Large intestine (tissue), 3 donors: ENCODE measurements around the gene BCAS3. TPM values are rescaled to one million over a fixed set of nuclear protein-coding genes. Genes with fewer than 3 reads are reported as not detected.

Experiments
- DNase-seq, 2 donors: peaks; one replicate each; pipeline versions ENCODE4 v3.0.0 to v3.0.0-alpha.2; 2013
- H3K27ac ChIP-seq: one replicate; pipeline ENCODE4 v1.5.1; 2013; ENCODE audit warnings: low read length
- H3K27me3 ChIP-seq: 2 replicates; pipeline ENCODE4 v1.6.1; 2013; ENCODE audit warnings: low read length; ENCODE audit not compliant: control insufficient read depth, insufficient read depth
- H3K36me3 ChIP-seq: 2 replicates; pipeline ENCODE4 v1.6.1; 2013; ENCODE audit warnings: low read length; ENCODE audit not compliant: control insufficient read depth, insufficient read depth
- H3K4me1 ChIP-seq: one replicate; pipeline ENCODE4 v1.6.1; 2013; ENCODE audit warnings: low read length; ENCODE audit not compliant: control insufficient read depth, insufficient read depth
- H3K4me3 ChIP-seq: one replicate; pipeline ENCODE4 v1.5.1; 2013; ENCODE audit warnings: low read length
- H3K9me3 ChIP-seq: one replicate; pipeline ENCODE4 v1.6.1; 2013; ENCODE audit warnings: mild to moderate bottlenecking, low read depth, low read length, moderate library complexity; ENCODE audit not compliant: control insufficient read depth
- WGBS: methylation state at CpG from one replicate; pipeline ENCODE4 v1.1.5; 2013; ENCODE audit warnings: low lambda C conversion rate; ENCODE audit not compliant: insufficient coverage; 5-methylcytosine and 5-hydroxymethylcytosine counted together
- polyA plus RNA-seq: library from polyadenylated mRNA; unstranded; fragments of 120-200 nt; gene quantifications from one replicate; pipeline ENCODE4 v1.2.1, GENCODE V29; 2013

The BCAS3 gene
- polyA plus RNA-seq, 1 donor: 9.7 TPM

- H3K9me3 ChIP-seq: no peaks in the 10 kb centered on the region
- no peak for DNase-seq
- WGBS: no CpG with 5 or more reads among the region's 1 CpG
Measured at GRCh38 chr17:61070649-61071048, 393.0 kb downstream of the BCAS3 start.

GRCh38 chr17:61072648-61073047, 395.0 kb downstream of the BCAS3 start:
- H3K4me3 ChIP-seq: no peak overlapping the region
- DNase-seq: no peak
- no peaks in the 10 kb centered on the region for H3K9me3 ChIP-seq
- no peaks in the 10 kb centered on the region for H3K36me3 ChIP-seq
- H3K4me1 ChIP-seq: no peaks in the 10 kb centered on the region
- WGBS: 86% methylated on average over 1 of the region's 1 CpG
- H3K27me3 ChIP-seq: no peaks in the 10 kb centered on the region
- H3K27ac ChIP-seq: no peak overlapping the region

More at GRCh38 chr17:61070649-61071048, 393.0 kb downstream of the BCAS3 start:
- no peaks in the 10 kb centered on the region for H3K27me3 ChIP-seq
- no peak overlapping the region for H3K4me3 ChIP-seq
- H3K27ac ChIP-seq: no peak overlapping the region
- no peaks in the 10 kb centered on the region for H3K36me3 ChIP-seq
- H3K4me1 ChIP-seq: peaks cover 3% of the 10 kb centered on the region

- Histone ChIP-seq H3K4me1 (no peaks in the 10 kb centered on the region), H3K36me3 (no peaks in the 10 kb centered on the region), H3K4me3 (no peak overlapping the region), H3K27me3 (no peaks in the 10 kb centered on the region), H3K9me3 (no peaks in the 10 kb centered on the region), H3K27ac (no peak overlapping the region)
- no peak for DNase-seq
- no CpG with 5 or more reads among the region's 1 CpG for WGBS
Measured at GRCh38 chr17:61073131-61073530, 395.5 kb downstream of the BCAS3 start.

- WGBS: 100% methylated on average over 2 of the region's 3 CpGs
- no peaks in the 10 kb centered on the region for H3K9me3 ChIP-seq
- no peaks in the 10 kb centered on the region for H3K4me1 ChIP-seq
- DNase-seq: no peak
- H3K27me3 ChIP-seq: no peaks in the 10 kb centered on the region
- H3K36me3 ChIP-seq: no peaks in the 10 kb centered on the region
- H3K27ac ChIP-seq: no peak overlapping the region
- no peak overlapping the region for H3K4me3 ChIP-seq
Measured at GRCh38 chr17:61073799-61074513, 396.3 kb downstream of the BCAS3 start.

DNA sequence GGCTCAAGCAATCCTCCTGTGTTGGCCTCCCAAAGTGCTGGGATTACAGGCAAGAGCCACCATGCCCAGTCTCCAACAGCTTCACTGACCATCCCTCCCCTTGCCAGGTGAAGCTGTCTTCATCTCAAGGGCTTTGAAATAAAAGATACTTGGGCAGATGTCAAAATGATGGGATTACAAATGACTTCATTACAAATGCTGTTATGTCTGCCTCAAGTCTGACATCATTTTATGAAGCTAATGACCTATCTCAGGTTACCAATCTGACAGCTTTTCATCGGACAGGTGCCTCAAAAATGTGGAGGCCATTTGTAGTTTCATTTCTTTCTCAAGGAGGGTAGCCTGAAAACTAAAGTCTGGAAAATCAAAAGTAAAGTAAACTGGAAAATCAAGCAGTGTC, 398.3 kb downstream of the BCAS3 start:
- Histone ChIP-seq H3K4me3 (no peak overlapping the region), H3K27me3 (no peaks in the 10 kb centered on the region), H3K9me3 (no peaks in the 10 kb centered on the region), H3K27ac (no peak overlapping the region), H3K4me1 (no peaks in the 10 kb centered on the region), H3K36me3 (no peaks in the 10 kb centered on the region)
- DNase-seq: no peak
- no CpG with 5 or more reads among the region's 1 CpG for WGBS

DNA sequence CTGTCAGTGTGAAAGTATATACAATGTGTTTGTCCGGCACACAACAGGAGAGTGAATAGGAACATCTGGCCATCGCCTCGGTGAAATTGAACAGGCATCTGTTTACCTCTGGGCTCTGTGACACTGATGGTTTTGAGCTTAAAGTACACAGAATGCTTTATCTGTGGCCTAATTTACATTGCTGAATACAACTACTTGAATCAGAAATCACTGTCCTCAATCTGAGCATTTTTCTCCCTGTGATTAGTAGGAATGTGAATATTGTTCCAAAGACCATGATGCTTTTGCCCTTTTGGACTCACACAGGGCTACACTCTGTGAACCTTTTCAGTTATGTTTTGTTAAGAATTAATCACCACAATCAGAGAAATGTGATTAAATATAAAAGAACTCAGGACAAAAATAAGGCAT, 399.0 kb downstream of the BCAS3 start:
- no CpG with 5 or more reads among the region's 3 CpGs for WGBS

DNA sequence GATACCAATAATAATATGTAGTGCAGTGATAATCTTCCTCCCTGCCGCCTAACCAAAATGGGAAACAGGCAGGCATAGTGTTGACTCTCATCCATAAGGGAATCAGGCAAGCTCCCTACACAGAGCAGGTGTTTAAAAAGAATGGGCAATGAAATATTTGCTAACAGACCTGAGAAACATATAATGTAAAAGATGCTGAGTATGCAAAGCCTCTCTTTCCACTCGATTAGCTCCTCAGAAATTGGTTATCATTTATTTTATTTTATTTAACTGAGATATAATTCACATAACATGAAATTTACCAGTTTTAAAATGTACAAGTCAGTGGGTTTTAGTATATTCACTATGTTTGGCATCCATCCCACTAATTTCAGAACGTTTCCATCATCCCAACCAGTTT, 404.3 kb downstream of the BCAS3 start:
- WGBS: 80% methylated on average over 1 of the region's 3 CpGs
- H3K36me3 ChIP-seq: no peaks in the 10 kb centered on the region

More for the DNA sequence above, 399.0 kb downstream of the BCAS3 start:
- Histone ChIP-seq H3K4me3 (no peak overlapping the region), H3K9me3 (no peaks in the 10 kb centered on the region), H3K27ac (no peak overlapping the region), H3K27me3 (no peaks in the 10 kb centered on the region), H3K36me3 (no peaks in the 10 kb centered on the region), H3K4me1 (no peaks in the 10 kb centered on the region)
- peak in 1 of 2 donors; percentile 5 for DNase-seq

GRCh38 chr17:61084260-61084659, 406.6 kb downstream of the BCAS3 start:
- no peak for DNase-seq
- no peaks in the 10 kb centered on the region for H3K4me1 ChIP-seq
- H3K36me3 ChIP-seq: no peaks in the 10 kb centered on the region
- H3K9me3 ChIP-seq: no peaks in the 10 kb centered on the region
- H3K27me3 ChIP-seq: no peaks in the 10 kb centered on the region
- 100% methylated on average over 1 of the region's 5 CpGs for whole genome bisulfite sequencing
- H3K4me3 ChIP-seq: no peak overlapping the region
- H3K27ac ChIP-seq: no peak overlapping the region

More for the DNA sequence above, 404.3 kb downstream of the BCAS3 start:
- Histone ChIP-seq H3K9me3 (no peaks in the 10 kb centered on the region), H3K4me3 (no peak overlapping the region), H3K4me1 (no peaks in the 10 kb centered on the region), H3K27ac (no peak overlapping the region), H3K27me3 (no peaks in the 10 kb centered on the region)
- DNase-seq: no peak

GRCh38 chr17:61087024-61087423, 409.4 kb downstream of the BCAS3 start:
- Histone ChIP-seq H3K27ac (no peak overlapping the region), H3K27me3 (no peaks in the 10 kb centered on the region), H3K9me3 (no peaks in the 10 kb centered on the region), H3K4me1 (no peaks in the 10 kb centered on the region), H3K4me3 (no peak overlapping the region), H3K36me3 (no peaks in the 10 kb centered on the region)
- no CpG with 5 or more reads among the region's 4 CpGs for WGBS
- no peak for DNase-seq

GRCh38 chr17:61088556-61088955, 410.9 kb downstream of the BCAS3 start:
- WGBS: 100% methylated on average over 2 of the region's 2 CpGs
- Histone ChIP-seq H3K4me1 (no peaks in the 10 kb centered on the region), H3K36me3 (no peaks in the 10 kb centered on the region), H3K27ac (no peak overlapping the region), H3K9me3 (no peaks in the 10 kb centered on the region), H3K27me3 (no peaks in the 10 kb centered on the region), H3K4me3 (no peak overlapping the region)
- no peak for DNase-seq

DNA sequence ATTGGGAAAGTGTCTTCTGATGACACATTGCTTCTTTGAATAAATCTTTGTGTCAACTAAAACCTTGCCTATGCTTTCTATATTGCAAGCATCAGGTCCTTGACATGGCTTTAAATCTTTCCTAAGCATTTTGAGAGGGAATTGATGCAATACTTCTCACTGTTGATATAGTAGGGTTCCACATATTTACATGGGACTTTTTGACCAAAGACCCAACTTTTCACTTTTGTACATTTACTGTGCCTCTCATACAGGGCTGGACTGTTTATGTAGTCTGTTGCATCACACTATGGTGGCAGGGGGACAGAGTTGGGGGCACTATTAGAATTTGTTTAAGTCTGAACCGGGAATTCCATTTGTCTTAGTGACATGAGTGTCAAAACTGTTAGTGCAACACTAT, 413.4 kb downstream of the BCAS3 start:
- Histone ChIP-seq H3K27ac (no peak overlapping the region), H3K36me3 (no peaks in the 10 kb centered on the region), H3K4me1 (no peaks in the 10 kb centered on the region), H3K9me3 (no peaks in the 10 kb centered on the region), H3K27me3 (no peaks in the 10 kb centered on the region), H3K4me3 (no peak overlapping the region)
- WGBS: no CpG with 5 or more reads among the region's 1 CpG
- DNase-seq: no peak
